SK-N-SH treated with all-trans-retinoic acid at 6 μM for 48 hours (cell line): Measurements from ENCODE around the gene CCL14.

Experiments
- ATAC-seq: fragments of 200-7000 bp; cut with Tn5 transposase; 3 replicates; pipeline ENCODE4 v1.9.1; 2020; ENCODE audit warnings: mild to moderate bottlenecking, moderate library complexity
- ARNTL ChIP-seq: fragments of 450-650 bp; formaldehyde crosslinking; IDR thresholded peaks from 2 replicates; pipeline ENCODE4 v1.5.0; 2020; ENCODE audit warnings: low read depth, mild to moderate bottlenecking, moderate library complexity, borderline replicate concordance
- CSDC2 ChIP-seq: fragments of 250-450 bp; sonication (Bioruptor Pico); IDR thresholded peaks from 2 replicates; pipeline ENCODE4 v1.5.0; 2020; ENCODE audit warnings: mild to moderate bottlenecking, moderate library complexity
- ESRRG ChIP-seq: fragments of 250-450 bp; sonication (Bioruptor Pico); IDR thresholded peaks from 2 replicates; pipeline ENCODE4 v1.6.1; 2021; ENCODE audit warnings: mild to moderate bottlenecking
- GLIS3 ChIP-seq: fragments of 250-450 bp; sonication (Bioruptor Pico); IDR thresholded peaks from 2 replicates; pipeline ENCODE4 v1.5.0; 2020; ENCODE audit warnings: mild to moderate bottlenecking, moderate library complexity
- ISL1 ChIP-seq: fragments of 250-450 bp; sonication (Bioruptor Pico); IDR thresholded peaks from 2 replicates; pipeline ENCODE4 v2.1.2; 2022; ENCODE audit warnings: mild to moderate bottlenecking, moderate library complexity
- OSR1 ChIP-seq: fragments of 250-450 bp; sonication (Bioruptor Pico); IDR thresholded peaks from 2 replicates; pipeline ENCODE4 v1.8.0; 2022; ENCODE audit warnings: moderate library complexity, mild to moderate bottlenecking, inconsistent platforms
- PPARA ChIP-seq: fragments of 250-450 bp; sonication (Bioruptor Pico); IDR thresholded peaks from 2 replicates; pipeline ENCODE4 v1.5.0; 2020; ENCODE audit warnings: mild to moderate bottlenecking, borderline replicate concordance
- RARB ChIP-seq: fragments of 250-450 bp; sonication (Bioruptor Pico); IDR thresholded peaks from 2 replicates; pipeline ENCODE4 v1.8.0; 2021; ENCODE audit warnings: mild to moderate bottlenecking, moderate library complexity
- SNAI2 ChIP-seq: fragments of 250-450 bp; sonication (Bioruptor Pico); IDR thresholded peaks from 2 replicates; pipeline ENCODE4 v1.5.0; 2020; ENCODE audit warnings: mild to moderate bottlenecking, moderate library complexity
- TOX ChIP-seq: fragments of 250-450 bp; sonication (Bioruptor Pico); IDR thresholded peaks from 2 replicates; pipeline ENCODE4 v1.8.0; 2021; ENCODE audit warnings: mild to moderate bottlenecking, moderate library complexity, borderline replicate concordance
- ZFP3 ChIP-seq: fragments of 250-450 bp; sonication (Bioruptor Pico); IDR thresholded peaks from 2 replicates; pipeline ENCODE4 v1.5.0; 2020; ENCODE audit warnings: mild to moderate bottlenecking, moderate library complexity
- ZFP30 ChIP-seq: fragments of 450-650 bp; formaldehyde crosslinking; IDR thresholded peaks from 2 replicates; pipeline ENCODE4 v1.5.0; 2022; ENCODE audit warnings: mild to moderate bottlenecking, moderate library complexity
- ZNF565 ChIP-seq: fragments of 450-650 bp; formaldehyde crosslinking; conservative IDR thresholded peaks from 2 replicates; pipeline ENCODE4 v1.5.0; 2020; ENCODE audit warnings: low read depth, mild to moderate bottlenecking, moderate library complexity
- ZNF70 ChIP-seq: fragments of 450-650 bp; formaldehyde crosslinking; IDR thresholded peaks from 2 replicates; pipeline ENCODE4 v1.5.0; 2020; ENCODE audit warnings: mild to moderate bottlenecking, moderate library complexity
- ZNF8 ChIP-seq: fragments of 450-650 bp; formaldehyde crosslinking; IDR thresholded peaks from 2 replicates; pipeline ENCODE4 v1.5.0; 2020; ENCODE audit warnings: mild to moderate bottlenecking, moderate library complexity
- TF ChIP-seq, protein P1 (sequence below): fragments of 250-450 bp; sonication (Bioruptor Pico); IDR thresholded peaks from 2 replicates; pipeline ENCODE4 v1.8.0; 2021; ENCODE audit warnings: low read depth, mild to moderate bottlenecking, moderate library complexity, borderline replicate concordance
- TF ChIP-seq, protein P2 (sequence below): fragments of 250-450 bp; sonication (Bioruptor Pico); IDR thresholded peaks from 2 replicates; pipeline ENCODE4 v1.8.0; 2020; ENCODE audit warnings: mild to moderate bottlenecking, moderate library complexity, borderline replicate concordance
- TF ChIP-seq, protein P3 (sequence below): fragments of 250-450 bp; sonication (Bioruptor Pico); IDR thresholded peaks from 2 replicates; pipeline ENCODE4 v1.5.0; 2020; ENCODE audit warnings: mild to moderate bottlenecking, moderate library complexity
- TF ChIP-seq, protein P4 (sequence below): fragments of 250-450 bp; sonication (Bioruptor Pico); IDR thresholded peaks from 2 replicates; pipeline ENCODE4 v1.5.1; 2020; ENCODE audit warnings: low read depth, mild to moderate bottlenecking, moderate library complexity
- TF ChIP-seq, protein P5 (sequence below): fragments of 250-450 bp; sonication (Bioruptor Pico); IDR thresholded peaks from 2 replicates; pipeline ENCODE4 v1.5.1; 2021; ENCODE audit warnings: mild to moderate bottlenecking, moderate library complexity

CCL14 gene

DNA sequence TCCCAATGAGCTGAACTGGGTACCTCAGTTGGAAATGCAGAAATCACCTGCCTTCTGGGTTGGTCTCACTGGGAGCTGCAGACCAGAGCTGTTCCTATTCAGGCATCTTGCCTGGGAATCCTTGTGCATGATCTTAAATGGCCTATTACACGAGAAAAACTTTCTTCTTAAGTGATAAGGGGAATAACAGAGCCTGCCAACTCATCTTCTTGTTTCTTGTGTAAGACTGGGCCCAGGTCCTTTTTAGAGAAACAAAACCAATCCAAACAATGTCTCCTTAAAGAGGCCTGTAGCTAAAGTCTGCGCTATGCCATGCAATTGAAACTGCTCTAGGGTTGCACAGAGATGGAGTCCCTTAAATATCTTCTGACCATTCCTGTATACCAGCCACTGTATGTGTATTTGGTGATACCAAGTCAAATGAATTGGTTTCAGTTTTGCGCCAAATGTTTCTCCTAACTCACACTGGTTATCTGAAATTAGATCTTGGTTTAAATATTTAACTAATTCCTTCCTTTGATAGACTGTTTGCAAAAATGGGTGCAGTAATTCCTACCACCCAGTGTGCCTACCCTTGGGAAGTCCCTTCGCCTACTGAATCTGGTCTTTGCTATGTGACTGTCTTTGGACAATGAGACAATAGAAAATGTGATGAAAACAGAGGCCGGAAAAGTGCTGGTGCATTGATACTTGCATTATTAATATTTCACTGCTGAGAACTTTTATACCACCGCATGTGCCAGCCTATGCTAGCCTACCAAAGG is 37.8 kb upstream of the CCL14 start:
- no peak for TF ChIP-seq CSDC2 (CRISPR knock-in tag)
- TF ChIP-seq ZFP30 (CRISPR knock-in tag), result no peak
- no peak for TF ChIP-seq ZNF8 (CRISPR knock-in tag)
- TF ChIP-seq PPARA (CRISPR knock-in tag), result no peak
- no peak for TF ChIP-seq SNAI2
- TF ChIP-seq GLIS3 (CRISPR knock-in tag), result no peak
- TF ChIP-seq ZNF565, result no peak
- TF ChIP-seq, protein P1, sequence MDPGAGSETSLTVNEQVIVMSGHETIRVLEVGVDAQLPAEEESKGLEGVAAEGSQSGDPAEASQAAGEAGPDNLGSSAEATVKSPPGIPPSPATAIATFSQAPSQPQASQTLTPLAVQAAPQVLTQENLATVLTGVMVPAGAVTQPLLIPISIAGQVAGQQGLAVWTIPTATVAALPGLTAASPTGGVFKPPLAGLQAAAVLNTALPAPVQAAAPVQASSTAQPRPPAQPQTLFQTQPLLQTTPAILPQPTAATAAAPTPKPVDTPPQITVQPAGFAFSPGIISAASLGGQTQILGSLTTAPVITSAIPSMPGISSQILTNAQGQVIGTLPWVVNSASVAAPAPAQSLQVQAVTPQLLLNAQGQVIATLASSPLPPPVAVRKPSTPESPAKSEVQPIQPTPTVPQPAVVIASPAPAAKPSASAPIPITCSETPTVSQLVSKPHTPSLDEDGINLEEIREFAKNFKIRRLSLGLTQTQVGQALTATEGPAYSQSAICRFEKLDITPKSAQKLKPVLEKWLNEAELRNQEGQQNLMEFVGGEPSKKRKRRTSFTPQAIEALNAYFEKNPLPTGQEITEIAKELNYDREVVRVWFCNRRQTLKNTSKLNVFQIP (CRISPR knock-in tag), result no peak
- no peak for ATAC-seq

DNA sequence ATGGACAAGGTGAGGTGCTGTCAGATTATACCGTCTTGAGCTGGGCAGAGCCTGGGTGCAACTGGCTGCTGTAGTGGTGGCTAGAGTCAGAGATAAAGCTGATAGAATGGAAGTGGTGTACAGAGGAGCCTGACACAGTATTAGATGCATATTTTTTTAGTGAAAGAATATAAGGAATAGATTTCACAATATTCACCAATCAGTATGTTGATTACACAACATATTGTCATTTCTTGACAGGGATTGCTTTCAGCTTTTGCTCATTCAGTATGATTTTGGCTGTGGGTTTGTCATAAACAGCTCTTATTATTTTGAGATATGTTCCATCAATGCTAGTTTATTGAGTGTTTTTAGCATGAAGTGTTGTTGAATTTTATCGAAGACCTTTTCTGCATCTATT is 32.9 kb upstream of the CCL14 start:
- ATAC-seq, result no peak
- TF ChIP-seq ESRRG (CRISPR knock-in tag), result no peak
- no peak for TF ChIP-seq ZFP3 (CRISPR knock-in tag)
- TF ChIP-seq, protein P2, sequence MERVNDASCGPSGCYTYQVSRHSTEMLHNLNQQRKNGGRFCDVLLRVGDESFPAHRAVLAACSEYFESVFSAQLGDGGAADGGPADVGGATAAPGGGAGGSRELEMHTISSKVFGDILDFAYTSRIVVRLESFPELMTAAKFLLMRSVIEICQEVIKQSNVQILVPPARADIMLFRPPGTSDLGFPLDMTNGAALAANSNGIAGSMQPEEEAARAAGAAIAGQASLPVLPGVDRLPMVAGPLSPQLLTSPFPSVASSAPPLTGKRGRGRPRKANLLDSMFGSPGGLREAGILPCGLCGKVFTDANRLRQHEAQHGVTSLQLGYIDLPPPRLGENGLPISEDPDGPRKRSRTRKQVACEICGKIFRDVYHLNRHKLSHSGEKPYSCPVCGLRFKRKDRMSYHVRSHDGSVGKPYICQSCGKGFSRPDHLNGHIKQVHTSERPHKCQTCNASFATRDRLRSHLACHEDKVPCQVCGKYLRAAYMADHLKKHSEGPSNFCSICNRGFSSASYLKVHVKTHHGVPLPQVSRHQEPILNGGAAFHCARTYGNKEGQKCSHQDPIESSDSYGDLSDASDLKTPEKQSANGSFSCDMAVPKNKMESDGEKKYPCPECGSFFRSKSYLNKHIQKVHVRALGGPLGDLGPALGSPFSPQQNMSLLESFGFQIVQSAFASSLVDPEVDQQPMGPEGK (CRISPR knock-in tag), result no peak
- TF ChIP-seq TOX, result no peak
- no peak for TF ChIP-seq ZNF8 (CRISPR knock-in tag)
- TF ChIP-seq ZNF70 (CRISPR knock-in tag), result no peak
- no peak for TF ChIP-seq ISL1
- no peak for TF ChIP-seq PPARA (CRISPR knock-in tag)
- TF ChIP-seq OSR1 (CRISPR knock-in tag), result no peak
- no peak for TF ChIP-seq ARNTL (CRISPR knock-in tag)
- TF ChIP-seq, protein P1 (CRISPR knock-in tag), result no peak
- TF ChIP-seq, protein P3, sequence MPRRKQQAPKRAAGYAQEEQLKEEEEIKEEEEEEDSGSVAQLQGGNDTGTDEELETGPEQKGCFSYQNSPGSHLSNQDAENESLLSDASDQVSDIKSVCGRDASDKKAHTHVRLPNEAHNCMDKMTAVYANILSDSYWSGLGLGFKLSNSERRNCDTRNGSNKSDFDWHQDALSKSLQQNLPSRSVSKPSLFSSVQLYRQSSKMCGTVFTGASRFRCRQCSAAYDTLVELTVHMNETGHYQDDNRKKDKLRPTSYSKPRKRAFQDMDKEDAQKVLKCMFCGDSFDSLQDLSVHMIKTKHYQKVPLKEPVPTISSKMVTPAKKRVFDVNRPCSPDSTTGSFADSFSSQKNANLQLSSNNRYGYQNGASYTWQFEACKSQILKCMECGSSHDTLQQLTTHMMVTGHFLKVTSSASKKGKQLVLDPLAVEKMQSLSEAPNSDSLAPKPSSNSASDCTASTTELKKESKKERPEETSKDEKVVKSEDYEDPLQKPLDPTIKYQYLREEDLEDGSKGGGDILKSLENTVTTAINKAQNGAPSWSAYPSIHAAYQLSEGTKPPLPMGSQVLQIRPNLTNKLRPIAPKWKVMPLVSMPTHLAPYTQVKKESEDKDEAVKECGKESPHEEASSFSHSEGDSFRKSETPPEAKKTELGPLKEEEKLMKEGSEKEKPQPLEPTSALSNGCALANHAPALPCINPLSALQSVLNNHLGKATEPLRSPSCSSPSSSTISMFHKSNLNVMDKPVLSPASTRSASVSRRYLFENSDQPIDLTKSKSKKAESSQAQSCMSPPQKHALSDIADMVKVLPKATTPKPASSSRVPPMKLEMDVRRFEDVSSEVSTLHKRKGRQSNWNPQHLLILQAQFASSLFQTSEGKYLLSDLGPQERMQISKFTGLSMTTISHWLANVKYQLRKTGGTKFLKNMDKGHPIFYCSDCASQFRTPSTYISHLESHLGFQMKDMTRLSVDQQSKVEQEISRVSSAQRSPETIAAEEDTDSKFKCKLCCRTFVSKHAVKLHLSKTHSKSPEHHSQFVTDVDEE, result no peak
- no peak for TF ChIP-seq ZNF565
- TF ChIP-seq ZFP30 (CRISPR knock-in tag), result no peak
- TF ChIP-seq RARB (CRISPR knock-in tag), result no peak
- TF ChIP-seq, protein P4, sequence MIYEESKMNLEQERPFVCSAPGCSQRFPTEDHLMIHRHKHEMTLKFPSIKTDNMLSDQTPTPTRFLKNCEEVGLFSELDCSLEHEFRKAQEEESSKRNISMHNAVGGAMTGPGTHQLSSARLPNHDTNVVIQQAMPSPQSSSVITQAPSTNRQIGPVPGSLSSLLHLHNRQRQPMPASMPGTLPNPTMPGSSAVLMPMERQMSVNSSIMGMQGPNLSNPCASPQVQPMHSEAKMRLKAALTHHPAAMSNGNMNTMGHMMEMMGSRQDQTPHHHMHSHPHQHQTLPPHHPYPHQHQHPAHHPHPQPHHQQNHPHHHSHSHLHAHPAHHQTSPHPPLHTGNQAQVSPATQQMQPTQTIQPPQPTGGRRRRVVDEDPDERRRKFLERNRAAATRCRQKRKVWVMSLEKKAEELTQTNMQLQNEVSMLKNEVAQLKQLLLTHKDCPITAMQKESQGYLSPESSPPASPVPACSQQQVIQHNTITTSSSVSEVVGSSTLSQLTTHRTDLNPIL (CRISPR knock-in tag), result no peak
- TF ChIP-seq SNAI2, result no peak
- TF ChIP-seq, protein P5, sequence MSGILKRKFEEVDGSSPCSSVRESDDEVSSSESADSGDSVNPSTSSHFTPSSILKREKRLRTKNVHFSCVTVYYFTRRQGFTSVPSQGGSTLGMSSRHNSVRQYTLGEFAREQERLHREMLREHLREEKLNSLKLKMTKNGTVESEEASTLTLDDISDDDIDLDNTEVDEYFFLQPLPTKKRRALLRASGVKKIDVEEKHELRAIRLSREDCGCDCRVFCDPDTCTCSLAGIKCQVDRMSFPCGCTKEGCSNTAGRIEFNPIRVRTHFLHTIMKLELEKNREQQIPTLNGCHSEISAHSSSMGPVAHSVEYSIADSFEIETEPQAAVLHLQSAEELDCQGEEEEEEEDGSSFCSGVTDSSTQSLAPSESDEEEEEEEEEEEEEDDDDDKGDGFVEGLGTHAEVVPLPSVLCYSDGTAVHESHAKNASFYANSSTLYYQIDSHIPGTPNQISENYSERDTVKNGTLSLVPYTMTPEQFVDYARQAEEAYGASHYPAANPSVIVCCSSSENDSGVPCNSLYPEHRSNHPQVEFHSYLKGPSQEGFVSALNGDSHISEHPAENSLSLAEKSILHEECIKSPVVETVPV (CRISPR knock-in tag), result no peak
- TF ChIP-seq CSDC2 (CRISPR knock-in tag), result no peak
